Mesothelial cell of epicardium (in vitro differentiated cells): Measurements from ENCODE around the gene REXO1. TPM values are rescaled to one million over a fixed set of nuclear protein-coding genes. Genes with fewer than 3 reads are reported as not detected.
"Not testable (repeated sequence)": the region's sequence is repeated elsewhere in the genome, so short reads cannot be mapped to it uniquely, and the experiment has no call there.

ENCODE experiments used
- DNase-seq, 2 experiments: peaks; one replicate each; pipeline ENCODE4 v3.0.0; 2021; ENCODE audit warnings: low spot score in 2 of 2; ENCODE audit not compliant: unreplicated experiment in 2 of 2
- H3K27ac Mint-ChIP-seq: 2 replicates; pipeline ENCODE4 v1.8.0; 2021; ENCODE audit warnings: mixed read lengths
- H3K27me3 Mint-ChIP-seq: 2 replicates; pipeline ENCODE4 v1.8.0; 2021; ENCODE audit warnings: low read depth, mixed read lengths
- H3K36me3 Mint-ChIP-seq: 2 replicates; pipeline ENCODE4 v1.8.0; 2021; ENCODE audit warnings: mixed read lengths
- H3K4me1 Mint-ChIP-seq: 2 replicates; pipeline ENCODE4 v1.8.0; 2021; ENCODE audit warnings: mixed read lengths
- H3K4me3 Mint-ChIP-seq: 2 replicates; pipeline ENCODE4 v1.8.0; 2021; ENCODE audit warnings: mild to moderate bottlenecking, moderate library complexity, mixed read lengths
- H3K9me3 Mint-ChIP-seq: 2 replicates; pipeline ENCODE4 v1.8.0; 2021; ENCODE audit warnings: mixed read lengths
- CTCF ChIP-seq: fragments of 200-600 bp; sonication (generic); IDR thresholded peaks from one replicate; pipeline ENCODE4 v1.5.0; 2021; ENCODE audit warnings: antibody characterized with exemption; ENCODE audit not compliant: unreplicated experiment
- total RNA-seq: library from RNA; stranded (reverse); gene quantifications from 3 replicates; pipeline ENCODE4 v1.2.1, GENCODE V29; 2021

The REXO1 gene
- total RNA-seq, 1 donor from 2014 or later, result 46.6 TPM

GRCh38 chr19:1882786-1883692, 34.8 kb upstream of the REXO1 start:
- Mint-ChIP-seq H3K27me3 (no peaks in the 10 kb centered on the region), H3K27ac (no peak overlapping the region), H3K4me3 (peak overlapping the region; percentile 95), H3K36me3 (no peaks in the 10 kb centered on the region), H3K9me3 (no peaks in the 10 kb centered on the region), H3K4me1 (peaks cover 37% of the 10 kb centered on the region)
- no peak for TF ChIP-seq CTCF
- no peak for DNase-seq

GRCh38 chr19:1882089-1882785, 34.0 kb upstream of the REXO1 start:
- peak overlapping the region; percentile 34 for H3K27ac Mint-ChIP-seq
- TF ChIP-seq CTCF, result no peak
- DNase-seq, result no peak
- H3K4me3 Mint-ChIP-seq, result peak overlapping the region; percentile 95
- H3K27me3 Mint-ChIP-seq, result no peaks in the 10 kb centered on the region
- peaks cover 32% of the 10 kb centered on the region for H3K4me1 Mint-ChIP-seq
- no peaks in the 10 kb centered on the region for H3K36me3 Mint-ChIP-seq
- no peaks in the 10 kb centered on the region for H3K9me3 Mint-ChIP-seq

GRCh38 chr19:1881393-1882088, 33.3 kb upstream of the REXO1 start:
- not testable (repeated sequence) for H3K9me3 Mint-ChIP-seq, DNase-seq, H3K4me3 Mint-ChIP-seq, H3K27ac Mint-ChIP-seq, H3K27me3 Mint-ChIP-seq, H3K36me3 Mint-ChIP-seq
- H3K4me1 Mint-ChIP-seq, result peaks cover 28% of the 10 kb centered on the region

- Mint-ChIP-seq H3K4me3 (no peak overlapping the region), H3K27ac (no peak overlapping the region)
Observed at GRCh38 chr19:1880611-1881392, 32.5 kb upstream of the REXO1 start.

GRCh38 chr19:1879982-1880381, 31.7 kb upstream of the REXO1 start:
- H3K4me1 Mint-ChIP-seq, result peaks cover 33% of the 10 kb centered on the region
- not testable (repeated sequence) for H3K4me3 Mint-ChIP-seq, H3K27me3 Mint-ChIP-seq, H3K27ac Mint-ChIP-seq, H3K36me3 Mint-ChIP-seq, H3K9me3 Mint-ChIP-seq, DNase-seq

More at GRCh38 chr19:1880611-1881392, 32.5 kb upstream of the REXO1 start:
- no peak for DNase-seq
- Mint-ChIP-seq H3K27me3 (no peaks in the 10 kb centered on the region), H3K9me3 (no peaks in the 10 kb centered on the region), H3K36me3 (no peaks in the 10 kb centered on the region), H3K4me1 (peaks cover 28% of the 10 kb centered on the region)
- TF ChIP-seq CTCF, result no peak

GRCh38 chr19:1878583-1878982, 30.3 kb upstream of the REXO1 start:
- H3K4me3 Mint-ChIP-seq, H3K9me3 Mint-ChIP-seq, DNase-seq, H3K27ac Mint-ChIP-seq, H3K36me3 Mint-ChIP-seq, H3K27me3 Mint-ChIP-seq: not testable (repeated sequence)
- peaks cover 34% of the 10 kb centered on the region for H3K4me1 Mint-ChIP-seq

- DNase-seq, H3K9me3 Mint-ChIP-seq, H3K27ac Mint-ChIP-seq, H3K36me3 Mint-ChIP-seq, H3K27me3 Mint-ChIP-seq, H3K4me3 Mint-ChIP-seq: not testable (repeated sequence)
- H3K4me1 Mint-ChIP-seq, result peaks cover 26% of the 10 kb centered on the region
Observed at GRCh38 chr19:1877280-1877660, 29.0 kb upstream of the REXO1 start.

GRCh38 chr19:1876496-1877279, 28.4 kb upstream of the REXO1 start:
- Mint-ChIP-seq H3K4me1 (peaks cover 24% of the 10 kb centered on the region), H3K4me3 (peak overlapping the region; percentile 99), H3K27ac (peak overlapping the region; percentile 83)
- not testable (repeated sequence) for DNase-seq, H3K9me3 Mint-ChIP-seq, H3K36me3 Mint-ChIP-seq, H3K27me3 Mint-ChIP-seq
